ENCODE data around the gene FPGS. TPM values are rescaled to one million over a fixed set of nuclear protein-coding genes. Genes with fewer than 3 reads are reported as not detected.

Gene FPGS
- polyA plus RNA-seq, 3 donors: 21.3 to 28.5 (median 25.2) TPM

- 100% methylated on average over 3 of the region's 9 CpGs for WGBS (ENCODE audit: insufficient coverage)
- no peaks in the 10 kb centered on the region for H3K27me3 ChIP-seq (ENCODE audit: control insufficient read depth in 2 of 2, insufficient read depth in 2 of 2, low read length in 2 of 2)
- no peaks in the 10 kb centered on the region for H4K20me1 ChIP-seq (ENCODE audit: insufficient read depth, low read length)
- Mint-ChIP-seq H3K4me1 (peaks cover 3% of the 10 kb centered on the region), H3K4me3 (no peak overlapping the region), H3K36me3 (peaks cover 56 to 71% of the 10 kb centered on the region in 2 donors), H3K9me3 (no peaks in the 10 kb centered on the region), H3K27ac (peak overlapping the region in 1 of 7 donors; percentile 6), H3K27me3 (ENCODE audit: low read depth in 3 of 3) (peaks cover 0 to 4% (median 1%) of the 10 kb centered on the region in 3 donors)
- intact Hi-C loops (cut with micrococcal nuclease): no loop called here
- no peaks in the 10 kb centered on the region for H3K9me3 ChIP-seq (replicated peaks in 1 of 2; ENCODE audit: control insufficient read depth in 1 of 2, insufficient read depth in 1 of 2, low read length in 2 of 2)
- H3K79me2 ChIP-seq (ENCODE audit: insufficient read depth, low read length): no peaks in the 10 kb centered on the region
- DNase-seq: no peak
- no peak overlapping the region for H3K4me2 ChIP-seq (replicated peaks; ENCODE audit: extremely low read depth, low read length, poor library complexity, severe bottlenecking)
- H3K4me3 ChIP-seq (replicated peaks in 1 of 3; ENCODE audit: low read depth in 2 of 3, low read length in 3 of 3): no peak overlapping the region
- H3K9ac ChIP-seq (ENCODE audit: insufficient read depth, low read length, poor library complexity, severe bottlenecking): no peak overlapping the region
- peaks cover 67 to 80% of the 10 kb centered on the region in 2 donors for H3K36me3 ChIP-seq (replicated peaks in 1 of 2; ENCODE audit: control insufficient read depth in 1 of 2, insufficient read depth in 2 of 2, low read length in 2 of 2)
- no peaks in the 10 kb centered on the region for H3K4me1 ChIP-seq (ENCODE audit: control insufficient read depth in 1 of 2, insufficient read depth in 2 of 2, low read length in 2 of 2)
- no peak for TF ChIP-seq CTCF (IDR thresholded peaks at IDR 0.05)
- peak overlapping the region in 1 of 2 donors; percentile 14 for H3K27ac ChIP-seq (ENCODE audit: low read depth in 1 of 2, low read length in 2 of 2)
- no peak overlapping the region for H2AFZ ChIP-seq (ENCODE audit: insufficient read depth, low read depth, low read length, poor library complexity, severe bottlenecking)
Measured at GRCh38 chr9:127813686-127814226, 11.1 kb downstream of the FPGS start.

- Mint-ChIP-seq H3K9me3 (no peaks in the 10 kb centered on the region), H3K27me3 (ENCODE audit: low read depth in 3 of 3) (peaks cover 0 to 4% (median 1%) of the 10 kb centered on the region in 3 donors), H3K27ac (peak overlapping the region in 5 of 7 donors; percentile 32 to 72 (median 51)), H3K36me3 (peaks cover 52 to 72% of the 10 kb centered on the region in 2 donors), H3K4me1 (no peaks in the 10 kb centered on the region), H3K4me3 (no peak overlapping the region)
- Histone ChIP-seq H3K4me2 (replicated peaks; ENCODE audit: extremely low read depth, low read length, poor library complexity, severe bottlenecking) (no peak overlapping the region), H2AFZ (ENCODE audit: insufficient read depth, low read depth, low read length, poor library complexity, severe bottlenecking) (no peak overlapping the region), H4K20me1 (ENCODE audit: insufficient read depth, low read length) (no peaks in the 10 kb centered on the region), H3K27ac (ENCODE audit: low read depth in 1 of 2, low read length in 2 of 2) (no peak overlapping the region), H3K79me2 (ENCODE audit: insufficient read depth, low read length) (no peaks in the 10 kb centered on the region), H3K27me3 (ENCODE audit: control insufficient read depth in 2 of 2, insufficient read depth in 2 of 2, low read length in 2 of 2) (no peaks in the 10 kb centered on the region), H3K9me3 (replicated peaks in 1 of 2; ENCODE audit: control insufficient read depth in 1 of 2, insufficient read depth in 1 of 2, low read length in 2 of 2) (no peaks in the 10 kb centered on the region), H3K9ac (ENCODE audit: insufficient read depth, low read length, poor library complexity, severe bottlenecking) (no peak overlapping the region), H3K4me3 (replicated peaks in 1 of 3; ENCODE audit: low read depth in 2 of 3, low read length in 3 of 3) (no peak overlapping the region), H3K4me1 (ENCODE audit: control insufficient read depth in 1 of 2, insufficient read depth in 2 of 2, low read length in 2 of 2) (no peaks in the 10 kb centered on the region), H3K36me3 (replicated peaks in 1 of 2; ENCODE audit: control insufficient read depth in 1 of 2, insufficient read depth in 2 of 2, low read length in 2 of 2) (peaks cover 70 to 80% of the 10 kb centered on the region in 2 donors)
- 94% methylated on average over 11 of the region's 11 CpGs for WGBS (ENCODE audit: insufficient coverage)
- intact Hi-C loops (cut with micrococcal nuclease): no loop called here
- DNase-seq: no peak
- TF ChIP-seq CTCF (IDR thresholded peaks at IDR 0.05): no peak
Measured at GRCh38 chr9:127814619-127815511, 12.2 kb downstream of the FPGS start.

Data from CD14-positive monocyte (primary cell).